ENCODE results near the gene CAMK1D.

The CAMK1D gene

GRCh38 chr10:12659706-12660105 lies 310.4 kb downstream of the CAMK1D start:
- Mint-ChIP-seq H3K27me3 (no peaks in the 10 kb centered on the region), H3K4me3 (no peak overlapping the region), H3K9me3 (ENCODE audit: low read depth) (no peaks in the 10 kb centered on the region), H3K4me1 (ENCODE audit: low read depth) (no peaks in the 10 kb centered on the region), H3K36me3 (peaks cover 8% of the 10 kb centered on the region), H3K27ac (no peak overlapping the region)

GRCh38 chr10:12660812-12661211 lies 311.5 kb downstream of the CAMK1D start:
- Mint-ChIP-seq H3K27ac (no peak overlapping the region), H3K4me3 (no peak overlapping the region), H3K36me3 (peaks cover 8% of the 10 kb centered on the region), H3K4me1 (ENCODE audit: low read depth) (no peaks in the 10 kb centered on the region), H3K9me3 (ENCODE audit: low read depth) (no peaks in the 10 kb centered on the region), H3K27me3 (no peaks in the 10 kb centered on the region)

- H3K27me3 Mint-ChIP-seq, result no peaks in the 10 kb centered on the region
- no peaks in the 10 kb centered on the region for H3K4me1 Mint-ChIP-seq (ENCODE audit: low read depth)
- H3K4me3 Mint-ChIP-seq, result no peak overlapping the region
- no peaks in the 10 kb centered on the region for H3K9me3 Mint-ChIP-seq (ENCODE audit: low read depth)
- H3K27ac Mint-ChIP-seq, result no peak overlapping the region
- H3K36me3 Mint-ChIP-seq, result peaks cover 8% of the 10 kb centered on the region
These were observed 312.3 kb downstream of the CAMK1D start for GRCh38 chr10:12661671-12662070.

GRCh38 chr10:12663863-12664262 lies 314.5 kb downstream of the CAMK1D start:
- H3K27ac Mint-ChIP-seq, result no peak overlapping the region
- H3K4me3 Mint-ChIP-seq, result no peak overlapping the region
- H3K9me3 Mint-ChIP-seq (ENCODE audit: low read depth), result no peaks in the 10 kb centered on the region
- no peaks in the 10 kb centered on the region for H3K4me1 Mint-ChIP-seq (ENCODE audit: low read depth)
- H3K27me3 Mint-ChIP-seq, result no peaks in the 10 kb centered on the region
- peaks cover 8% of the 10 kb centered on the region for H3K36me3 Mint-ChIP-seq

- H3K36me3 Mint-ChIP-seq, result peaks cover 15% of the 10 kb centered on the region
- H3K27me3 Mint-ChIP-seq, result no peaks in the 10 kb centered on the region
- H3K9me3 Mint-ChIP-seq (ENCODE audit: low read depth), result no peaks in the 10 kb centered on the region
- no peaks in the 10 kb centered on the region for H3K4me1 Mint-ChIP-seq (ENCODE audit: low read depth)
- H3K4me3 Mint-ChIP-seq, result no peak overlapping the region
- no peak overlapping the region for H3K27ac Mint-ChIP-seq
These were observed 316.2 kb downstream of the CAMK1D start for GRCh38 chr10:12665501-12665900.

GRCh38 chr10:12667052-12667451 lies 317.7 kb downstream of the CAMK1D start:
- H3K27ac Mint-ChIP-seq, result no peak overlapping the region
- H3K36me3 Mint-ChIP-seq, result peaks cover 17% of the 10 kb centered on the region
- no peak overlapping the region for H3K4me3 Mint-ChIP-seq
- H3K27me3 Mint-ChIP-seq, result no peaks in the 10 kb centered on the region
- H3K4me1 Mint-ChIP-seq (ENCODE audit: low read depth), result no peaks in the 10 kb centered on the region
- H3K9me3 Mint-ChIP-seq (ENCODE audit: low read depth), result no peaks in the 10 kb centered on the region

GRCh38 chr10:12668634-12669033 lies 319.3 kb downstream of the CAMK1D start:
- Mint-ChIP-seq H3K4me1 (ENCODE audit: low read depth) (no peaks in the 10 kb centered on the region), H3K27ac (no peak overlapping the region), H3K9me3 (ENCODE audit: low read depth) (no peaks in the 10 kb centered on the region), H3K36me3 (peaks cover 14% of the 10 kb centered on the region), H3K27me3 (no peaks in the 10 kb centered on the region), H3K4me3 (no peak overlapping the region)

- Mint-ChIP-seq H3K27ac (no peak overlapping the region), H3K9me3 (ENCODE audit: low read depth) (no peaks in the 10 kb centered on the region), H3K27me3 (no peaks in the 10 kb centered on the region), H3K4me1 (ENCODE audit: low read depth) (no peaks in the 10 kb centered on the region), H3K4me3 (no peak overlapping the region), H3K36me3 (peaks cover 14% of the 10 kb centered on the region)
These were observed 320.7 kb downstream of the CAMK1D start for GRCh38 chr10:12670004-12670403.

- Mint-ChIP-seq H3K27me3 (no peaks in the 10 kb centered on the region), H3K4me1 (ENCODE audit: low read depth) (no peaks in the 10 kb centered on the region), H3K9me3 (ENCODE audit: low read depth) (no peaks in the 10 kb centered on the region), H3K27ac (no peak overlapping the region), H3K36me3 (peaks cover 24% of the 10 kb centered on the region), H3K4me3 (no peak overlapping the region)
These were observed 325.8 kb downstream of the CAMK1D start for GRCh38 chr10:12675186-12675585.

GRCh38 chr10:12679636-12680035 lies 330.3 kb downstream of the CAMK1D start:
- no peak overlapping the region for H3K4me3 Mint-ChIP-seq
- no peaks in the 10 kb centered on the region for H3K9me3 Mint-ChIP-seq (ENCODE audit: low read depth)
- H3K27ac Mint-ChIP-seq, result no peak overlapping the region
- H3K4me1 Mint-ChIP-seq (ENCODE audit: low read depth), result peaks cover 8% of the 10 kb centered on the region
- peaks cover 24% of the 10 kb centered on the region for H3K36me3 Mint-ChIP-seq
- no peaks in the 10 kb centered on the region for H3K27me3 Mint-ChIP-seq

- H3K27me3 Mint-ChIP-seq, result no peaks in the 10 kb centered on the region
- H3K4me1 Mint-ChIP-seq (ENCODE audit: low read depth), result peaks cover 8% of the 10 kb centered on the region
- H3K9me3 Mint-ChIP-seq (ENCODE audit: low read depth), result no peaks in the 10 kb centered on the region
- no peak overlapping the region for H3K27ac Mint-ChIP-seq
- H3K4me3 Mint-ChIP-seq, result peak overlapping the region; percentile 45
- peaks cover 18% of the 10 kb centered on the region for H3K36me3 Mint-ChIP-seq
These were observed 331.9 kb downstream of the CAMK1D start for GRCh38 chr10:12681252-12681651.

GRCh38 chr10:12684784-12685183 lies 335.4 kb downstream of the CAMK1D start:
- Mint-ChIP-seq H3K4me1 (ENCODE audit: low read depth) (peaks cover 8% of the 10 kb centered on the region), H3K9me3 (ENCODE audit: low read depth) (no peaks in the 10 kb centered on the region), H3K36me3 (peaks cover 7% of the 10 kb centered on the region), H3K4me3 (no peak overlapping the region), H3K27ac (no peak overlapping the region), H3K27me3 (no peaks in the 10 kb centered on the region)

GRCh38 chr10:12685261-12686058 lies 336.1 kb downstream of the CAMK1D start:
- Mint-ChIP-seq H3K36me3 (peaks cover 7% of the 10 kb centered on the region), H3K4me3 (no peak overlapping the region), H3K27ac (no peak overlapping the region), H3K4me1 (ENCODE audit: low read depth) (peaks cover 8% of the 10 kb centered on the region), H3K27me3 (no peaks in the 10 kb centered on the region), H3K9me3 (ENCODE audit: low read depth) (no peaks in the 10 kb centered on the region)

GRCh38 chr10:12687996-12688395 lies 338.6 kb downstream of the CAMK1D start:
- H3K4me1 Mint-ChIP-seq (ENCODE audit: low read depth), result no peaks in the 10 kb centered on the region
- H3K36me3 Mint-ChIP-seq, result peaks cover 4% of the 10 kb centered on the region
- no peaks in the 10 kb centered on the region for H3K27me3 Mint-ChIP-seq
- H3K9me3 Mint-ChIP-seq (ENCODE audit: low read depth), result no peaks in the 10 kb centered on the region
- H3K4me3 Mint-ChIP-seq, result no peak overlapping the region
- H3K27ac Mint-ChIP-seq, result no peak overlapping the region

GRCh38 chr10:12689893-12690292 lies 340.5 kb downstream of the CAMK1D start:
- no peaks in the 10 kb centered on the region for H3K4me1 Mint-ChIP-seq (ENCODE audit: low read depth)
- H3K27ac Mint-ChIP-seq, result no peak overlapping the region
- no peaks in the 10 kb centered on the region for H3K9me3 Mint-ChIP-seq (ENCODE audit: low read depth)
- H3K27me3 Mint-ChIP-seq, result no peaks in the 10 kb centered on the region
- H3K4me3 Mint-ChIP-seq, result no peak overlapping the region
- peaks cover 4% of the 10 kb centered on the region for H3K36me3 Mint-ChIP-seq

- Mint-ChIP-seq H3K4me3 (no peak overlapping the region), H3K9me3 (ENCODE audit: low read depth) (no peaks in the 10 kb centered on the region), H3K36me3 (peaks cover 4% of the 10 kb centered on the region)
These were observed 341.3 kb downstream of the CAMK1D start for GRCh38 chr10:12690525-12691126.

More at GRCh38 chr10:12690525-12691126, 341.3 kb downstream of the CAMK1D start:
- H3K4me1 Mint-ChIP-seq (ENCODE audit: low read depth), result no peaks in the 10 kb centered on the region
- H3K27me3 Mint-ChIP-seq, result no peaks in the 10 kb centered on the region
- no peak overlapping the region for H3K27ac Mint-ChIP-seq

Measured in activated naive CD8-positive, alpha-beta T cell (primary cell).